Thyroid gland (tissue), 4 donors: Measurements from ENCODE around the gene CDKN2C.

ENCODE experiments used
- CTCF ChIP-seq, 6 experiments: fragments of 200-600 bp in 3 of 6; fragments of 450-650 bp in 3 of 6; sonication (generic) in 3 of 6; IDR thresholded peaks; one replicate each; pipeline ENCODE4 v1.5.1; 2016 to 2019; ENCODE audit warnings: antibody characterized with exemption in 6 of 6, mild to moderate bottlenecking in 2 of 6, inconsistent platforms in 1 of 6, moderate library complexity in 1 of 6
- POLR2A ChIP-seq, 2 donors: fragments of 450-650 bp; IDR thresholded peaks; one replicate each; pipeline ENCODE4 v1.6.1; 2017; ENCODE audit warnings: antibody characterized with exemption in 2 of 2, mild to moderate bottlenecking in 2 of 2, moderate library complexity in 1 of 2

GRCh38 chr1:50996083-50996482 lies 26.0 kb downstream of the CDKN2C start:
- no peak for TF ChIP-seq CTCF (IDR thresholded peaks at IDR 0.05)
- no peak for TF ChIP-seq POLR2A (IDR thresholded peaks at IDR 0.05)
